HCT116 (cell line): Measurements from ENCODE around the gene PCSK6. TPM values are rescaled to one million over a fixed set of nuclear protein-coding genes. Genes with fewer than 3 reads are reported as not detected.

Experiments
- ATAC-seq: fragments of 200-7000 bp; cut with Tn5 transposase; 2 replicates; pipeline ENCODE4 v1.9.1; 2020; ENCODE audit warnings: mild to moderate bottlenecking, moderate library complexity
- BruUV-seq: library from RNA; stranded (reverse); fragments of 400-500 nt; replicated peaks from 2 replicates; lab custom pipeline; 2021; lab: Mats Ljungman, UMichigan
- CTCF ChIA-PET: fragments of 300-600 bp; sonication (Branson Sonifier 250); formaldehyde crosslinking; loops from one replicate; lab custom pipeline; 2021; ENCODE audit warnings: antibody characterized with exemption; lab: Charles Lee
- POLR2A ChIA-PET: fragments of 300-600, 350-600 bp; sonication (Branson Sonifier 250); formaldehyde crosslinking; loops from one replicate; lab custom pipeline; 2021; ENCODE audit warnings: antibody characterized with exemption; lab: Charles Lee
- RAD21 ChIA-PET, 2 experiments: fragments of 300-600 bp; sonication (Branson Sonifier 250); formaldehyde crosslinking; loops; one replicate each; lab custom pipeline; 2023; ENCODE audit warnings: low total read pairs in 2 of 2; ENCODE audit not compliant: uncharacterized antibody in 2 of 2, unreplicated experiment in 2 of 2, low non-redundant PET in 1 of 2; lab: Charles Lee
- DNase-seq: peaks from one replicate; pipeline ENCODE4 v3.0.0-alpha.2; 2010; ENCODE audit warnings: low read depth, low spot score
- H2AFZ ChIP-seq: fragments of 200-600 bp; shearing (Covaris generic), sonication (generic); 2 replicates; pipeline ENCODE4 v1.6.1; 2017; ENCODE audit warnings: low read depth, mixed run types, mixed read lengths, antibody characterized with exemption, low read length; ENCODE audit not compliant: poor library complexity, severe bottlenecking
- H3K27ac ChIP-seq: 2 replicates; pipeline ENCODE4 v1.5.1; 2012; ENCODE audit warnings: low read depth, low read length
- H3K27me3 ChIP-seq: fragments of 200-600 bp; sonication (generic); 2 replicates; pipeline ENCODE4 v1.6.1; 2016; ENCODE audit warnings: mixed run types, low read length, mixed read lengths; ENCODE audit not compliant: insufficient read depth
- H3K36me3 ChIP-seq, 2 experiments: fragments of 200-500 bp in 1 of 2; fragments of 200-600 bp in 1 of 2; sonication (Bioruptor generic) in 1 of 2; sonication (generic) in 1 of 2; 2 replicates each; pipeline versions ENCODE4 v1.5.1 to v1.6.1; 2014 to 2016; ENCODE audit warnings: low read length in 2 of 2, inconsistent platforms in 1 of 2, mixed read lengths in 1 of 2, mixed run types in 1 of 2; ENCODE audit not compliant: insufficient read depth in 2 of 2, control insufficient read depth in 1 of 2
- H3K4me1 ChIP-seq, 2 experiments: fragments of 200-600 bp in 1 of 2; sonication (generic) in 1 of 2; 2 replicates each; pipeline versions ENCODE4 v1.5.1 to v1.6.1; 2012 to 2017; ENCODE audit warnings: low read length in 2 of 2, inconsistent platforms in 1 of 2, mild to moderate bottlenecking in 1 of 2, mixed read lengths in 1 of 2, mixed run types in 1 of 2, moderate library complexity in 1 of 2; ENCODE audit not compliant: insufficient read depth in 2 of 2, control insufficient read depth in 1 of 2
- H3K4me2 ChIP-seq: fragments of 200-600 bp; sonication (generic); 2 replicates; pipeline ENCODE4 v1.6.1; 2017; ENCODE audit warnings: mixed run types, low read length, mixed read lengths
- H3K4me3 ChIP-seq, 2 experiments: fragments of 200-600 bp in 1 of 2; sonication (generic) in 1 of 2; replicated peaks in 1 of 2; 2 replicates each; pipeline ENCODE4 v1.5.1; 2011 to 2016; ENCODE audit warnings: low read length in 2 of 2, control low read depth in 1 of 2, low read depth in 1 of 2, mild to moderate bottlenecking in 1 of 2, mixed read lengths in 1 of 2, mixed run types in 1 of 2
- H3K79me2 ChIP-seq: fragments of 200-600 bp; sonication (generic); 2 replicates; pipeline ENCODE4 v1.6.1; 2017; ENCODE audit warnings: mild to moderate bottlenecking, mixed run types, low read length, moderate library complexity, mixed read lengths; ENCODE audit not compliant: insufficient read depth
- H3K9ac ChIP-seq: fragments of 200-600 bp; sonication (generic); 2 replicates; pipeline ENCODE4 v1.6.1; 2016; ENCODE audit warnings: low read length, mixed read lengths
- H3K9me2 ChIP-seq: fragments of 200-600 bp; sonication (generic), shearing (Covaris generic); 2 replicates; pipeline ENCODE4 v1.6.1; 2017; ENCODE audit warnings: mixed run types, mild to moderate bottlenecking, moderate library complexity; ENCODE audit not compliant: insufficient read depth
- H3K9me3 ChIP-seq, 2 experiments: fragments of 200-500 bp in 1 of 2; fragments of 200-600 bp in 1 of 2; sonication (Bioruptor generic) in 1 of 2; sonication (generic) in 1 of 2; 2 replicates each; pipeline ENCODE4 v1.6.1; 2014 to 2017; ENCODE audit warnings: low read length in 2 of 2, mixed read lengths in 2 of 2, inconsistent platforms in 1 of 2, low read depth in 1 of 2, mild to moderate bottlenecking in 1 of 2, mixed run types in 1 of 2, moderate library complexity in 1 of 2; ENCODE audit not compliant: control insufficient read depth in 1 of 2, insufficient read depth in 1 of 2
- H4K20me1 ChIP-seq: fragments of 200-600 bp; sonication (generic), shearing (Covaris generic); 2 replicates; pipeline ENCODE4 v1.6.1; 2017; ENCODE audit warnings: mixed run types, mild to moderate bottlenecking, moderate library complexity; ENCODE audit not compliant: insufficient read depth
- CEBPB ChIP-seq: IDR thresholded peaks from 2 replicates; pipeline ENCODE4 v1.6.1; 2012; ENCODE audit warnings: low read depth
- CTCF ChIP-seq, 3 experiments: fragments of 200-600 bp in 1 of 3; sonication (generic) in 1 of 3; IDR thresholded peaks in 2 of 3; conservative IDR thresholded peaks in 1 of 3; 2 replicates each; pipeline ENCODE4 v1.5.1; 2012 to 2017; ENCODE audit warnings: low read depth in 2 of 3, low read length in 2 of 3, antibody characterized with exemption in 1 of 3, borderline replicate concordance in 1 of 3, control low read depth in 1 of 3, mild to moderate bottlenecking in 1 of 3, mixed read lengths in 1 of 3, mixed run types in 1 of 3, moderate library complexity in 1 of 3; ENCODE audit not compliant: insufficient read depth in 1 of 3
- ELF1 ChIP-seq: IDR thresholded peaks from 2 replicates; pipeline ENCODE4 v1.6.1; 2012; ENCODE audit warnings: low read depth, borderline replicate concordance
- EZH2phosphoT487 ChIP-seq: fragments of 200-600 bp; IDR thresholded peaks from 2 replicates; pipeline ENCODE4 v1.6.1; 2018; ENCODE audit warnings: antibody characterized with exemption, borderline replicate concordance
- FOSL1 ChIP-seq: IDR thresholded peaks from 2 replicates; pipeline ENCODE4 v1.6.1; 2012; ENCODE audit warnings: low read depth
- POLR2AphosphoS5 ChIP-seq: IDR thresholded peaks from 2 replicates; pipeline ENCODE4 v1.6.1; 2011; ENCODE audit warnings: mild to moderate bottlenecking, low read depth, low read length, moderate library complexity
- REST ChIP-seq: IDR thresholded peaks from 2 replicates; pipeline ENCODE4 v1.6.1; 2012; ENCODE audit warnings: low read depth
- SIN3A ChIP-seq: IDR thresholded peaks from 2 replicates; pipeline ENCODE4 v1.6.1; 2012; ENCODE audit warnings: low read depth
- SRF ChIP-seq: IDR thresholded peaks from 2 replicates; pipeline ENCODE4 v1.6.1; 2012; ENCODE audit warnings: low read depth
- ZFX ChIP-seq: fragments of 450-650 bp; IDR thresholded peaks from 2 replicates; pipeline ENCODE4 v1.6.1; 2017
- intact Hi-C: fragments of 100-400 bp; cut with micrococcal nuclease; formaldehyde crosslinking; loops from 2 replicates; pipeline ENCODE4 v1.10.0; 2022
- total RNA-seq: library from RNA; stranded (reverse); gene quantifications from one replicate; pipeline ENCODE4 v1.2.1, GENCODE V29; 2021; ENCODE audit not compliant: unreplicated experiment
- TF ChIP-seq, protein P1 (sequence below): IDR thresholded peaks from 2 replicates; pipeline ENCODE4 v1.6.1; 2012

Gene PCSK6
- total RNA-seq, 1 experiment from 2014 or later: 13.5 TPM

- DNase-seq (no peak), ATAC-seq (no peak)
- Histone ChIP-seq H3K9ac (no peak overlapping the region), H3K79me2 (no peaks in the 10 kb centered on the region), H3K4me2 (no peak overlapping the region), H3K36me3 (no peaks in the 10 kb centered on the region), H2AFZ (no peak overlapping the region), H3K27ac (no peak overlapping the region), H3K9me3 (peaks cover 0 to 6% of the 10 kb centered on the region in 2 experiments; a peak in 1 of 4 replicates), H3K4me3 (no peak overlapping the region), H3K27me3 (no peaks in the 10 kb centered on the region), H3K9me2 (no peaks in the 10 kb centered on the region), H4K20me1 (no peaks in the 10 kb centered on the region), H3K4me1 (no peaks in the 10 kb centered on the region)
- ChIA-PET RAD21 (no interaction called here), POLR2A (no interaction called here), CTCF (no interaction called here)
- BruUV-seq: no TSS peak
- TF ChIP-seq ZFX (no peak), ELF1 (no peak), SIN3A (no peak), REST (no peak), POLR2AphosphoS5 (no peak), EZH2phosphoT487 (no peak), FOSL1 (no peak), CEBPB (no peak), CTCF (IDR thresholded peaks at IDR 0.05 in 2 of 3, conservative IDR thresholded peaks at IDR 0.05 in 1 of 3; ENCODE audit: borderline replicate concordance in 1 of 3, insufficient read depth in 1 of 3, low read depth in 2 of 3, low read length in 2 of 3) (no peak), SRF (no peak)
- TF ChIP-seq, protein P1, sequence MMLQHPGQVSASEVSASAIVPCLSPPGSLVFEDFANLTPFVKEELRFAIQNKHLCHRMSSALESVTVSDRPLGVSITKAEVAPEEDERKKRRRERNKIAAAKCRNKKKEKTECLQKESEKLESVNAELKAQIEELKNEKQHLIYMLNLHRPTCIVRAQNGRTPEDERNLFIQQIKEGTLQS: no peak
- intact Hi-C loops: no loop called here
Observed at GRCh38 chr15:101521069-101521468, 31.6 kb upstream of the PCSK6 start.
